HEK293 (cell line): ENCODE measurements around the gene ELK4.

ENCODE experiments used
- CTCF ChIA-PET: fragments of 350-600 bp; formaldehyde crosslinking; extraction: SDS; loops from one replicate; lab custom pipeline; 2021; ENCODE audit warnings: antibody characterized with exemption; lab: Yijun Ruan, JAX
- POLR2A ChIA-PET: fragments of 300-600 bp; formaldehyde crosslinking; extraction: SDS; loops from one replicate; lab custom pipeline; 2020; ENCODE audit warnings: antibody characterized with exemption, inconsistent platforms; lab: Yijun Ruan, JAX
- H3K27ac ChIP-seq: fragments of 200-500 bp; sonication (Bioruptor generic); 2 replicates; pipeline ENCODE4 v1.5.1; 2014; ENCODE audit warnings: low read depth, low read length, control low read depth, inconsistent platforms; ENCODE audit errors: extremely low read depth
- H3K36me3 ChIP-seq, 2 experiments: fragments of 200-500 bp in 1 of 2; sonication (Bioruptor generic) in 1 of 2; 1 replicate in 1 of 2; 2 replicates in 1 of 2; pipeline ENCODE4 v1.5.1; 2014 to 2017; ENCODE audit warnings: inconsistent platforms in 2 of 2, low read length in 2 of 2; ENCODE audit not compliant: control insufficient read depth in 2 of 2, insufficient read depth in 1 of 2
- H3K4me1 ChIP-seq: fragments of 200-500 bp; sonication (Bioruptor generic); 2 replicates; pipeline ENCODE4 v1.5.1; 2014; ENCODE audit warnings: mild to moderate bottlenecking, low read length, inconsistent platforms; ENCODE audit not compliant: control insufficient read depth, insufficient read depth
- H3K4me3 ChIP-seq: 2 replicates; pipeline ENCODE4 v1.5.1; 2011; ENCODE audit warnings: low read depth, mild to moderate bottlenecking, control low read depth, low read length, moderate library complexity
- H3K9me3 ChIP-seq: fragments of 200-500 bp; sonication (Bioruptor generic); 2 replicates; pipeline ENCODE4 v1.5.1; 2014; ENCODE audit warnings: low read depth, low read length, inconsistent platforms; ENCODE audit not compliant: control insufficient read depth, insufficient read depth
- AEBP2 ChIP-seq: fragments of 450-650 bp; formaldehyde crosslinking; IDR thresholded peaks from 2 replicates; pipeline ENCODE4 v1.5.1; 2016; ENCODE audit warnings: missing biosample characterization, missing genetic modification characterization, borderline replicate concordance
- OVOL3 ChIP-seq: fragments of 450-650 bp; formaldehyde crosslinking; IDR thresholded peaks from 2 replicates; pipeline ENCODE4 v1.5.1; 2016; ENCODE audit warnings: missing biosample characterization, missing genetic modification characterization
- ZBTB20 ChIP-seq: fragments of 450-650 bp; formaldehyde crosslinking; IDR thresholded peaks from 2 replicates; pipeline ENCODE4 v1.5.1; 2016; ENCODE audit warnings: missing biosample characterization, missing genetic modification characterization
- ZBTB21 ChIP-seq: fragments of 450-650 bp; formaldehyde crosslinking; IDR thresholded peaks from 2 replicates; pipeline ENCODE4 v1.5.1; 2017; ENCODE audit warnings: missing biosample characterization, missing genetic modification characterization
- ZFHX2 ChIP-seq: fragments of 450-650 bp; formaldehyde crosslinking; conservative IDR thresholded peaks from 2 replicates; pipeline ENCODE4 v1.5.1; 2016; ENCODE audit warnings: missing biosample characterization, missing genetic modification characterization
- ZNF24 ChIP-seq: fragments of 450-650 bp; formaldehyde crosslinking; IDR thresholded peaks from 2 replicates; pipeline ENCODE4 v1.5.1; 2016; ENCODE audit warnings: missing biosample characterization, missing genetic modification characterization
- ZNF266 ChIP-seq: fragments of 450-650 bp; formaldehyde crosslinking; IDR thresholded peaks from 2 replicates; pipeline ENCODE4 v1.5.1; 2016; ENCODE audit warnings: missing biosample characterization, missing genetic modification characterization, low read depth
- ZNF394 ChIP-seq: fragments of 450-650 bp; formaldehyde crosslinking; IDR thresholded peaks from 2 replicates; pipeline ENCODE4 v1.5.1; 2016; ENCODE audit warnings: missing biosample characterization, missing genetic modification characterization, mild to moderate bottlenecking, moderate library complexity, borderline replicate concordance
- ZNF626 ChIP-seq: fragments of 450-650 bp; sonication (Bioruptor Pico); formaldehyde crosslinking; IDR thresholded peaks from 2 replicates; pipeline ENCODE4 v1.5.1; 2018; ENCODE audit warnings: missing biosample characterization, missing genetic modification characterization, inconsistent platforms
- ZSCAN5A ChIP-seq: fragments of 450-650 bp; formaldehyde crosslinking; IDR thresholded peaks from 2 replicates; pipeline ENCODE4 v1.5.1; 2016; ENCODE audit warnings: missing biosample characterization, missing genetic modification characterization
- TF ChIP-seq, protein P1 (sequence below): fragments of 450-650 bp; formaldehyde crosslinking; IDR thresholded peaks from 2 replicates; pipeline ENCODE4 v1.5.1; 2016; ENCODE audit warnings: missing biosample characterization, missing genetic modification characterization
- TF ChIP-seq, protein P2 (sequence below): fragments of 450-650 bp; formaldehyde crosslinking; IDR thresholded peaks from 2 replicates; pipeline ENCODE4 v1.5.1; 2016; ENCODE audit warnings: missing biosample characterization, missing genetic modification characterization, borderline replicate concordance

The ELK4 gene

GRCh38 chr1:205604059-205604458 lies 27.8 kb downstream of the ELK4 start:
- TF ChIP-seq ZNF266 (tag by site-specific recombination) (no peak), ZBTB20 (tag by site-specific recombination) (no peak), ZNF24 (no peak), ZNF626 (tag by site-specific recombination) (no peak), AEBP2 (tag by site-specific recombination) (no peak), ZSCAN5A (tag by site-specific recombination) (no peak)
- TF ChIP-seq, protein P1, sequence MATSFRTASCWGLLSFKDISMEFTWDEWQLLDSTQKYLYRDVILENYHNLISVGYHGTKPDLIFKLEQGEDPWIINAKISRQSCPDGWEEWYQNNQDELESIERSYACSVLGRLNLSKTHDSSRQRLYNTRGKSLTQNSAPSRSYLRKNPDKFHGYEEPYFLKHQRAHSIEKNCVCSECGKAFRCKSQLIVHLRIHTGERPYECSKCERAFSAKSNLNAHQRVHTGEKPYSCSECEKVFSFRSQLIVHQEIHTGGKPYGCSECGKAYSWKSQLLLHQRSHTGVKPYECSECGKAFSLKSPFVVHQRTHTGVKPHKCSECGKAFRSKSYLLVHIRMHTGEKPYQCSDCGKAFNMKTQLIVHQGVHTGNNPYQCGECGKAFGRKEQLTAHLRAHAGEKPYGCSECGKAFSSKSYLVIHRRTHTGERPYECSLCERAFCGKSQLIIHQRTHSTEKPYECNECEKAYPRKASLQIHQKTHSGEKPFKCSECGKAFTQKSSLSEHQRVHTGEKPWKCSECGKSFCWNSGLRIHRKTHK (tag by site-specific recombination): no peak
- H3K4me1 ChIP-seq: no peaks in the 10 kb centered on the region
- no peak overlapping the region for H3K4me3 ChIP-seq
- H3K36me3 ChIP-seq: peaks cover 0 to 24% of the 10 kb centered on the region in 2 experiments; a peak in 1 of 3 replicates
- ChIA-PET POLR2A (no interaction called here), CTCF (interaction anchor here (0.6 to 1.7 kb wide), 5 partner anchors 9 to 250 kb away, joined by 3 to 6 read pairs (median 3); partner anchors contain the start of gene ELK4)
- no peak overlapping the region for H3K27ac ChIP-seq
- no peaks in the 10 kb centered on the region for H3K9me3 ChIP-seq

DNA sequence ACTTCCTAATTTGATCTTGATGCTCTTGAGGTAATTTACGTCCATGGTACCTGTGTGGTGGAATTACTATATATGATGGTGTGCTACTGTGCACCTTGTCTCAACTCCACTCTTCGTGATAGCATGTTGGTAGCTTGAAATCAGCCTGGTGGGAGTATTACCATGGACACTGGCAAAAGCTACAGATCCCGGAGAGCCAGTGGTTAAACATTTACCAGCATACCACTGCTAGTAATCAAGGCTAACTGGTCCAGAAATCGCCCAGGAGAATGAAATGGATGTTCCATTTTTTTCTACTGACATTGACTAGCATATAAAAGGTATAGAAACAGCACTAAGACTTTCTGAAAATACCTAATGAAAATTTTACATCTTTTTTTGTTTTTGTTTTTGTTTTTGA lies 30.6 kb downstream of the ELK4 start:
- Histone ChIP-seq H3K4me3 (no peak overlapping the region), H3K36me3 (peaks cover 0 to 33% of the 10 kb centered on the region in 2 experiments; a peak in 1 of 3 replicates), H3K9me3 (no peaks in the 10 kb centered on the region), H3K4me1 (no peaks in the 10 kb centered on the region), H3K27ac (no peak overlapping the region)
- TF ChIP-seq, protein P2, sequence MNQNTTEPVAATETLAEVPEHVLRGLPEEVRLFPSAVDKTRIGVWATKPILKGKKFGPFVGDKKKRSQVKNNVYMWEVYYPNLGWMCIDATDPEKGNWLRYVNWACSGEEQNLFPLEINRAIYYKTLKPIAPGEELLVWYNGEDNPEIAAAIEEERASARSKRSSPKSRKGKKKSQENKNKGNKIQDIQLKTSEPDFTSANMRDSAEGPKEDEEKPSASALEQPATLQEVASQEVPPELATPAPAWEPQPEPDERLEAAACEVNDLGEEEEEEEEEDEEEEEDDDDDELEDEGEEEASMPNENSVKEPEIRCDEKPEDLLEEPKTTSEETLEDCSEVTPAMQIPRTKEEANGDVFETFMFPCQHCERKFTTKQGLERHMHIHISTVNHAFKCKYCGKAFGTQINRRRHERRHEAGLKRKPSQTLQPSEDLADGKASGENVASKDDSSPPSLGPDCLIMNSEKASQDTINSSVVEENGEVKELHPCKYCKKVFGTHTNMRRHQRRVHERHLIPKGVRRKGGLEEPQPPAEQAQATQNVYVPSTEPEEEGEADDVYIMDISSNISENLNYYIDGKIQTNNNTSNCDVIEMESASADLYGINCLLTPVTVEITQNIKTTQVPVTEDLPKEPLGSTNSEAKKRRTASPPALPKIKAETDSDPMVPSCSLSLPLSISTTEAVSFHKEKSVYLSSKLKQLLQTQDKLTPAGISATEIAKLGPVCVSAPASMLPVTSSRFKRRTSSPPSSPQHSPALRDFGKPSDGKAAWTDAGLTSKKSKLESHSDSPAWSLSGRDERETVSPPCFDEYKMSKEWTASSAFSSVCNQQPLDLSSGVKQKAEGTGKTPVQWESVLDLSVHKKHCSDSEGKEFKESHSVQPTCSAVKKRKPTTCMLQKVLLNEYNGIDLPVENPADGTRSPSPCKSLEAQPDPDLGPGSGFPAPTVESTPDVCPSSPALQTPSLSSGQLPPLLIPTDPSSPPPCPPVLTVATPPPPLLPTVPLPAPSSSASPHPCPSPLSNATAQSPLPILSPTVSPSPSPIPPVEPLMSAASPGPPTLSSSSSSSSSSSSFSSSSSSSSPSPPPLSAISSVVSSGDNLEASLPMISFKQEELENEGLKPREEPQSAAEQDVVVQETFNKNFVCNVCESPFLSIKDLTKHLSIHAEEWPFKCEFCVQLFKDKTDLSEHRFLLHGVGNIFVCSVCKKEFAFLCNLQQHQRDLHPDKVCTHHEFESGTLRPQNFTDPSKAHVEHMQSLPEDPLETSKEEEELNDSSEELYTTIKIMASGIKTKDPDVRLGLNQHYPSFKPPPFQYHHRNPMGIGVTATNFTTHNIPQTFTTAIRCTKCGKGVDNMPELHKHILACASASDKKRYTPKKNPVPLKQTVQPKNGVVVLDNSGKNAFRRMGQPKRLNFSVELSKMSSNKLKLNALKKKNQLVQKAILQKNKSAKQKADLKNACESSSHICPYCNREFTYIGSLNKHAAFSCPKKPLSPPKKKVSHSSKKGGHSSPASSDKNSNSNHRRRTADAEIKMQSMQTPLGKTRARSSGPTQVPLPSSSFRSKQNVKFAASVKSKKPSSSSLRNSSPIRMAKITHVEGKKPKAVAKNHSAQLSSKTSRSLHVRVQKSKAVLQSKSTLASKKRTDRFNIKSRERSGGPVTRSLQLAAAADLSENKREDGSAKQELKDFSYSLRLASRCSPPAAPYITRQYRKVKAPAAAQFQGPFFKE (tag by site-specific recombination): no peak
- TF ChIP-seq OVOL3 (tag by site-specific recombination) (no peak), ZNF394 (no peak), ZFHX2 (tag by site-specific recombination) (no peak), ZBTB21 (no peak)
- CTCF ChIA-PET: interaction anchor here (1.0 to 2.4 kb wide), 7 partner anchors 9 to 110 kb away, joined by 3 to 28 read pairs (median 5); no protein-coding TSS in a partner anchor
- POLR2A ChIA-PET: interaction anchor here (1.4 kb wide), 1 partner anchor 31 kb away, joined by 5 read pairs; the partner anchor contains the start of gene ELK4
